Activated CD8-positive, alpha-beta memory T cell treated with anti-CD3 and anti-CD28 coated beads for 4 hours (primary cell): ENCODE results near the gene SERPINE2.

Experiments
- DNase-seq, 2 donors: peaks; one replicate each; pipeline ENCODE4 v3.0.0-alpha.2; 2020; ENCODE audit warnings: low read depth in 2 of 2

The SERPINE2 gene

GRCh38 chr2:224039080-224039769 is at the start of gene SERPINE2:
Gene SERPINE2 (minus strand): TSS chr2:224039286. CDS start chr2:224001900, 37,386 bp downstream.
- peak; percentile 33 for DNase-seq

DNA sequence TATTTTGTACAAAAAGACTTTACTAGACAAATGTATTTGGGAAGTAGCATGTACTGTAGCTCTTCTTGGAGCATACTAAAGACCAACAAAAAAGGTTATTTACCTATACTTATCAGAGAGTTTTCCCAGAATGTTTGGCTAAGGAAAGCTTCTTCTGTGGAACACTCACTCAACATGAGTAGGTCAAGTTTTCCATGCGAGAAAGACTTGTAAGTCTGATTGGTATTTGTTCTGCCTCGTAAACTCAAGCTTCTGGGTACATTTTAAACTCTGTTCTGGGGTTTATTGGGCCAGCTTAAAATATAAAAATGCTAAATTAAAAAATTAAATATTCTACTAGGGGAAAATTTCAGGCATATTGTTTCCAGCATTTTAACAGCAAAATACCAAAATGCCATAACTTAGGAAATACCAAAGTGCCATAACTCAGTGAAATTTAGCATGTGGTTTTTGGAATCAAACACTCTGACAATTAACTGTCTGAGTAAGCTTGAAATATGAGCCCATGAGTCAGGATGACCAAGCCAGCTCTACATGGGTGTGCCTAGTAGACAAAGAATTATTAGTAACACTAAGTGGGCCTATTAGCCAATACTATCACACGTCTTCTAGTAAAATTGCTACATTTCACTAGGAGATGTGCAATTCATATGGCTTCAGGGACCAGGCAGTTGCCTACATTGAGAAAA is 47.3 kb upstream of the SERPINE2 start:
- no peak for DNase-seq

DNA sequence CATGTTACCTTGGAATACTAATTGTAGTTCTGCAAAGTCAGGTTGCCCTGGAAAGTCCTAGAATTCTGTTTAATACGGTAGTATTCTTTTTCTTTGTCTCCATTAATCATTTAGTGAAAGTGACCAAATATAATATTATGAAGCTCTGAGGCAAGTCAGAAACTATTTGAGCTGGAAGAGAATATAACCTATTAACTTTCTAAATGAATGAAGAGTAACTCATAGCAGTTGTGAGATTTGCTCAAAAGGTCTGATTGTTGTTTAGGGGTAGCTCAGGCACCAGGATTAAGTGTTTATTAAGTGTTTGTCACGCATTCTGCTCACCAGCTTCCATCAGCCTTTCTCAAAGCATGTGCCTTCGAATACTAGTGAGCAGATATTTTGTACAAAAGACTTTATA is 46.7 kb upstream of the SERPINE2 start:
- DNase-seq: no peak

DNA sequence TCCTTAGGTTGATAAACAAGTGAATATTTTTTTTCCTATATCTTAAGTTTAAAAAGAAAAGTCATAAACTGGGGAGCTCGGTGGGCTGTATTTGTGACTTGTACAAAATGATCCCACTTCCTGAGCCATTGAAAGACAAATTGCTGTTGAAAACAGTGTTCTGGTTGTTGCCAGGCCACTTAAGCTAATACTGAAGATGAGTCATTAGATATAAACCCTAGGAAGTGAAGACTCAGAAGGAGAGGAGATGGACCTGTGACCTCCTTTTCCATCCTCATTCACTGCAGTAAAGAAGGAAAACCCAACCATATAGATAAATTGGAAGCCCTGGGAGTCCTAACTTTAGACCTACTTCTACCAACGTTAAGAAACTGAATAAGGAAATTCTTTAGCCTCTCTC is 46.2 kb upstream of the SERPINE2 start:
- no peak for DNase-seq

DNA sequence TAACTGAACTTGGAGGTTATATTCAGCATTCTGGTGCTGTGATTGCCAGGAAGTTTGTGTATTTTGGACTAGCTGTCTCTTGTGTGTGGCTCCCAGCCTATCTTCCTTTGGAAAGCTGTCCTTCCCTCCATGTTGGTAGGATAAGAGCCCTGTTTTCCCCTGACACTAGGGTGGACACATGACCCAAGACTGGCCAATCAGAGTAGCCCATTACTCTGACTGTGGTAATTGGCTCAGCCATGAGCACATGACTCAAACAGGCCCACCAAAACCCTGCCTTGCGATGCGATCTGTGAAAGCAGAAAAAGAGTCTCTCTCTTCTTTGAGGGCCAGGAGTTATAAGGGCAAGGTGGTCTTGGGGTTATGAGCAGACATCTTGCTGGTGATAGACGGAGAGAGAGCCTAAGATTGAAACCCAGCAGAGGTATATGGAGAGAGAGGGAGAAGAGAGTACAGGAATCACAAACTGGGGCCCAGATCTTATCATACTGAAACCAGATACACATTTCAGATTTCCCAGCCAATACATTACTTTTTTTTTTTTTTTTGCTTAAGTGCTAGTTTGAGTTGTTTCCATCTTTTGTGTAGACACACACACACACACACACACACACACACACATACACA is 45.3 kb upstream of the SERPINE2 start:
- no peak for DNase-seq

DNA sequence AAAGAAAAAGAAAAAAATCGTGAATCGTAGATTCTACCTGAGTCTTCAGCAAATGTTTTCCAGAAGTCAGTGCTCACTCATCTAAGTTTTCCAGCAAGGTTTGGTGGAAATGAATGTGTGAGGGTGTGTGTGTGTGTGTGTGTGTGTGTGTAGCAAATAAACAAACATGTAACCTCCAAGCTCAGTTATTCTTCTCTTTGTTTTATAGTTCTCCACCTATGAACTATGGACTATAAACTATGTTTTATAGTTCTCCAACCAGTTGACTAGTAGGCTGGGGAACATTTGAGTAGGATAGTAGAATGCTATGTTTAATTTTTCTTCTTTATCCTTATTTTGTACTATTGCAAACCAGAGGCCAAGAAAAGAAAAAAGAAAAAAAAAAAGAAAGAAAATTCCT is 44.6 kb upstream of the SERPINE2 start:
- DNase-seq: no peak

- no peak for DNase-seq
Observed at GRCh38 chr2:224078656-224079055, 39.6 kb upstream of the SERPINE2 start.

- DNase-seq: no peak
Observed at GRCh38 chr2:224077773-224078507, 38.9 kb upstream of the SERPINE2 start.

- DNase-seq: no peak
Observed at GRCh38 chr2:224075588-224075987, 36.5 kb upstream of the SERPINE2 start.

GRCh38 chr2:224073676-224074075 is 34.6 kb upstream of the SERPINE2 start:
- no peak for DNase-seq

DNA sequence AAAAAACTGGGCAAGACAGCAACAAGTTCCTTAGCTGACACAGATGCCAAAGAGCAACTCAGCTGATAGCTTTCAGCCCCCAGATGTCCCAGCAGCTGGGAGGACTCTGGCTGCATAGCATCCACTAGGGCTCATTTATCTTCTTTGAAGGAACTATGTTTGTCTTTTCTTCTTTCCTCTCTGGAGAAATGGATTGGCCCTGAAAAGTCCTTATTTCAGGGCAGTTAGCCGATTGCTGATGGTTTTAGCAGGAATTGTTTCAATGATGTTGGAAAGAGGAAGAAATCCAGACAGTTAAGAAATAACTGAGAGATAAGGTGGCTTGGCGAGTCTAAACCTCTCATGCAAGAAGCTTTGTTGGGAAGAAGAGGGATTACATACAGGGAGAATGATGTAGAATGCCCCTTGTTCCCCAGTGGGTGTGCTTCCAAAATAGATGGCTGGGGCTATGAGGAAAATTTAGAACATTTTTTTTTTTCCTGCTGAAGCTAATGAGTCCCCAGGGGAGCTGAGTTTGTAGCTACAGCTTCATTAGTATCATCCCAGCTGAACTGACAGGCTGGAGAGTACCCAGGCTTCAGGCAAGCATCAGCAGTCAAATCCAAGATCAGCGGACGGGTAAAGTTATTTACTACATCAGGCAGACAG is 33.6 kb upstream of the SERPINE2 start:
- DNase-seq: no peak

GRCh38 chr2:224069172-224069571 is 30.1 kb upstream of the SERPINE2 start:
- no peak for DNase-seq

DNA sequence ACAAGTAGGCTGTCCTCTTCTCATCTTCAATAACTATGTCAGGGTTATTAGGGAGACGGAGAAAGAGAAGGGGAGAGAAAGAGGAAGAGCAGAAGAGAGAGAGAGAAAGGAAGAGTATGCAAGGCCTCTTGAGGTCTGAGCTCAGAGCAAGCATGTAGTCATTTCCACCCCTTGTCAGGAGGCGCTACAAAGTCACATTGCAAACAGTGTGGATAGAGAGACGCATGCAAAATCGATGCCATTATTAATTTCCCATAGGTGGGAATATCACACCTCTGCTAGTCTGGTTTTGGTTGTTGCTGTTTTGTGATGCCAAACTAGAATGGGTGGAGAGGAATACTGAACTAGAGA is 24.2 kb upstream of the SERPINE2 start:
- DNase-seq: no peak

DNA sequence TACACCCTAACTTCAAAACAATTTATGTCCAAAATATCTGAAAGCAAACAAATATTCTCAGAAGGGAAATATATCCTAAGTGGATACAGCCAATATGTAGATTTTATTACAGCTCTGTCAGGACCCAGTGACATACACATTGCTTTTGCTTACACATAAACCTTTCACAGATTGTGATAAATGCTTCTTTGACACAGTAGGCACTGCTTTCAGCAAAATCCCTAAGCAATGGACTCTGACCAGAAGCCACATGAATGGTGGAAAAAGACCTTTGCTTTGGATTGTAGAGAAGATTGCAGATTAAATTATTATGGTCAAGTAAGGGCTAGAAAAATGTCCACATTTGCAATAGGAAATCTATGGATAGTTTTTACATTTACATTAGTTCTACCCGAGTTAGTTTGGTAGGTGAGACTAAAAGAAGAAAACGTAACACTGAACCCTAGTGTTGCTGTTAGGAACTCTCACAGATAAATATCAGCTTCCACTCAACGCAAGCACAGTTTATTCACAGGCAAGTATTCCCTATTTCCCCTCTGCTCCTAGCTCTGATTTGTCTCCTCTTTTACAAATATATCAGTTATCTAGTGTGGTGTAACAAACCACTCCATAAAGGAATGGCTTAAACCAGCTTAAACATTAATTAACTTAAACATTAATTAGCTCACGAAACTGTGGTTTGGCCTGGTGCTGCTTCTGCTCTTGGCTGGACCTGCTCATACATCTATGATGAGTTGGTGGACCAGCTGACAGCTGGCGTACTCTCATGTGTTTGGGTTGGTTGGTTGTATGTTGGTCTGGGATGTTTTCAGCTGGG is 23.6 kb upstream of the SERPINE2 start:
- no peak for DNase-seq

GRCh38 chr2:224060783-224061482 is 21.8 kb upstream of the SERPINE2 start:
- no peak for DNase-seq

- no peak for DNase-seq
Observed at GRCh38 chr2:224059178-224059577, 20.1 kb upstream of the SERPINE2 start.

GRCh38 chr2:224058048-224058775 is 19.1 kb upstream of the SERPINE2 start:
- no peak for DNase-seq

DNA sequence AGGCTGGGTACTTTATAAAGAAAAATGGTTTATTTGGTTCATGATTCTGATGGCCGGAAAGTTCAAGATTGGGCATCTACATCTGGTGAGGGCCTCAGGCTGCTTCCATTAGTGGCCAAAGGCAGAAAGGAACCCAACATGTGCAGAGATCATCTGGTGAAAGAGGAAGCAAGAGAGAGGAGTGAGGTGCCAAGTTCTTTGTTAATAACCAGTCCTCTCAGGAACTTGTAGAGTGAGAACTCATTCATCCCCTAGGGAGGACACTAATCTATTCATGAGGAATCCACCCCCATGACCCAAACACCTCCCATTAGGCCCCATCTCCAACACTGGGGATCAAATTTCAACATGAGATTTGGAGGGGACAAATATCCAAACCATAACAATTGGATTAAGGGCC is 17.8 kb upstream of the SERPINE2 start:
- no peak for DNase-seq

- no peak for DNase-seq
Observed at GRCh38 chr2:224055101-224055500, 16.0 kb upstream of the SERPINE2 start.

DNA sequence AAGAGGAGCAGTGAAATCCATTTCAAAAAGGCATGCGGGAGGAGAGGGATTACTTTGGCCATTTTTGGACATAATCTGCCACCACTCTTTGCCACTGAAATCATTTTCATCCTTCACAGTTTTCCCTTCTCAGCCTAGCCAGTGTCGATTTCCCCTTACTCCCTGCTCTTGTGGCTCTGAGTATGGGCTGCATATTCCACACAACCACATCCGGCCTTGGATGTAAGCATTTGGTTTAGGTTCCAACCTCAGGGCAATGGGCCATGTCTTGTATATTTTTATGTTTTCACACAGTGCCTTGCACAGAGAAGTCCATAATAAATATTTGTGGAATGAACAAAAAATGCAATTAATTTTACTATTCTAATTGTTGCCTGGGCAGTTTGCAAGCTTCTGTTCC is 7.7 kb upstream of the SERPINE2 start:
- no peak for DNase-seq
